Natural killer cell (primary cell): Measurements from ENCODE around the gene CDH12. TPM values are rescaled to one million over a fixed set of nuclear protein-coding genes. Genes with fewer than 3 reads are reported as not detected.

Experiments
- ATAC-seq, 3 donors: fragments of 150-1000 bp in 2 of 3; fragments of 200-7000 bp in 1 of 3; cut with Tn5 transposase; 1 replicate in 1 of 3; 2 replicates in 2 of 3; pipeline ENCODE4 v1.10.0; 2021; ENCODE audit warnings: mild to moderate bottlenecking in 2 of 3, moderate library complexity in 2 of 3
- DNase-seq, 2 donors: peaks; one replicate each; pipeline versions ENCODE4 v3.0.0 to v3.0.0-alpha.2; 2013 to 2021; ENCODE audit warnings: mixed read lengths in 1 of 2
- H3K27ac ChIP-seq: one replicate; pipeline ENCODE4 v1.5.1; 2013; ENCODE audit warnings: mild to moderate bottlenecking, low read length
- H3K27me3 ChIP-seq: one replicate; pipeline ENCODE4 v1.6.1; 2013; ENCODE audit warnings: low read length; ENCODE audit not compliant: control insufficient read depth, insufficient read depth
- H3K36me3 ChIP-seq: one replicate; pipeline ENCODE4 v1.6.1; 2013; ENCODE audit warnings: low read length; ENCODE audit not compliant: control insufficient read depth, insufficient read depth
- H3K4me1 ChIP-seq: one replicate; pipeline ENCODE4 v1.6.1; 2013; ENCODE audit warnings: low read length; ENCODE audit not compliant: control insufficient read depth, insufficient read depth
- H3K4me3 ChIP-seq: one replicate; pipeline ENCODE4 v1.5.1; 2013; ENCODE audit warnings: low read length
- H3K9me3 ChIP-seq: one replicate; pipeline ENCODE4 v1.6.1; 2013; ENCODE audit warnings: low read length; ENCODE audit not compliant: control insufficient read depth, insufficient read depth
- H3K27ac Mint-ChIP-seq, 2 donors: one replicate each; pipeline ENCODE4 v1.8.0; 2022; ENCODE audit warnings: mild to moderate bottlenecking in 2 of 2, mixed read lengths in 2 of 2, moderate library complexity in 1 of 2
- H3K27me3 Mint-ChIP-seq, 2 donors: one replicate each; pipeline ENCODE4 v1.8.0; 2022; ENCODE audit warnings: low read depth in 2 of 2, mixed read lengths in 2 of 2
- H3K36me3 Mint-ChIP-seq: one replicate; pipeline ENCODE4 v1.8.0; 2022; ENCODE audit warnings: mixed read lengths
- H3K4me1 Mint-ChIP-seq, 2 donors: one replicate each; pipeline ENCODE4 v1.8.0; 2022; ENCODE audit warnings: mixed read lengths in 2 of 2
- H3K4me3 Mint-ChIP-seq: one replicate; pipeline ENCODE4 v1.8.0; 2022; ENCODE audit warnings: mild to moderate bottlenecking, moderate library complexity, mixed read lengths
- H3K9me3 Mint-ChIP-seq, 2 donors: one replicate each; pipeline ENCODE4 v1.8.0; 2022; ENCODE audit warnings: mixed read lengths in 2 of 2
- WGBS: methylation state at CpG from one replicate; pipeline ENCODE4 v1.1.7; 2013; ENCODE audit warnings: missing lambda C conversion rate; ENCODE audit not compliant: insufficient coverage; 5-methylcytosine and 5-hydroxymethylcytosine counted together
- intact Hi-C: fragments of 100-400 bp; cut with micrococcal nuclease; formaldehyde crosslinking; loops from one replicate; pipeline ENCODE4 v1.14.2; 2022
- total RNA-seq, 4 donors: library from RNA; stranded (reverse); fragments of 120-200 nt in 1 of 4; gene quantifications; one replicate each; pipeline versions ENCODE4 v1.2.3 to v1.2.4, GENCODE V29; 2013 to 2022
- TF ChIP-seq, protein P1 (sequence below): fragments of 200-600 bp; IDR thresholded peaks from one replicate; pipeline ENCODE4 v1.8.0; 2022; ENCODE audit warnings: antibody characterized with exemption

Gene CDH12
- total RNA-seq, 3 donors from 2014 or later (not counting 1 experiment from before 2014, with no cell fraction given): not detected

GRCh38 chr5:22473886-22474285 is 379.3 kb downstream of the CDH12 start:
- H3K27ac Mint-ChIP-seq: no peak overlapping the region
- TF ChIP-seq, protein P1, sequence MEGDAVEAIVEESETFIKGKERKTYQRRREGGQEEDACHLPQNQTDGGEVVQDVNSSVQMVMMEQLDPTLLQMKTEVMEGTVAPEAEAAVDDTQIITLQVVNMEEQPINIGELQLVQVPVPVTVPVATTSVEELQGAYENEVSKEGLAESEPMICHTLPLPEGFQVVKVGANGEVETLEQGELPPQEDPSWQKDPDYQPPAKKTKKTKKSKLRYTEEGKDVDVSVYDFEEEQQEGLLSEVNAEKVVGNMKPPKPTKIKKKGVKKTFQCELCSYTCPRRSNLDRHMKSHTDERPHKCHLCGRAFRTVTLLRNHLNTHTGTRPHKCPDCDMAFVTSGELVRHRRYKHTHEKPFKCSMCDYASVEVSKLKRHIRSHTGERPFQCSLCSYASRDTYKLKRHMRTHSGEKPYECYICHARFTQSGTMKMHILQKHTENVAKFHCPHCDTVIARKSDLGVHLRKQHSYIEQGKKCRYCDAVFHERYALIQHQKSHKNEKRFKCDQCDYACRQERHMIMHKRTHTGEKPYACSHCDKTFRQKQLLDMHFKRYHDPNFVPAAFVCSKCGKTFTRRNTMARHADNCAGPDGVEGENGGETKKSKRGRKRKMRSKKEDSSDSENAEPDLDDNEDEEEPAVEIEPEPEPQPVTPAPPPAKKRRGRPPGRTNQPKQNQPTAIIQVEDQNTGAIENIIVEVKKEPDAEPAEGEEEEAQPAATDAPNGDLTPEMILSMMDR: no peak
- Histone ChIP-seq H3K4me3 (no peak overlapping the region), H3K27me3 (no peaks in the 10 kb centered on the region), H3K4me1 (no peaks in the 10 kb centered on the region), H3K36me3 (no peaks in the 10 kb centered on the region), H3K27ac (no peak overlapping the region), H3K9me3 (no peaks in the 10 kb centered on the region)
- H3K36me3 Mint-ChIP-seq: peaks cover 15% of the 10 kb centered on the region
- ATAC-seq (no peak), DNase-seq (no peak)
- H3K4me1 Mint-ChIP-seq: no peaks in the 10 kb centered on the region
- 83% methylated on average over 2 of the region's 2 CpGs for WGBS
- no peaks in the 10 kb centered on the region for H3K27me3 Mint-ChIP-seq
- H3K4me3 Mint-ChIP-seq: no peak overlapping the region
- intact Hi-C loops: no loop called here
- peaks cover 14 to 17% of the 10 kb centered on the region in 2 donors for H3K9me3 Mint-ChIP-seq

- Histone ChIP-seq H3K4me1 (no peaks in the 10 kb centered on the region), H3K9me3 (no peaks in the 10 kb centered on the region), H3K27ac (no peak overlapping the region), H3K4me3 (no peak overlapping the region), H3K36me3 (no peaks in the 10 kb centered on the region), H3K27me3 (no peaks in the 10 kb centered on the region)
- peaks cover 10% of the 10 kb centered on the region for H3K36me3 Mint-ChIP-seq
- ATAC-seq (no peak), DNase-seq (no peak)
- 75% methylated on average over 2 of the region's 2 CpGs for WGBS
- no peak overlapping the region for H3K4me3 Mint-ChIP-seq
- H3K9me3 Mint-ChIP-seq: peaks cover 11 to 22% of the 10 kb centered on the region in 2 donors
- TF ChIP-seq, protein P1: no peak
- intact Hi-C loops: no loop called here
- H3K27ac Mint-ChIP-seq: no peak overlapping the region
- H3K4me1 Mint-ChIP-seq: no peaks in the 10 kb centered on the region
- no peaks in the 10 kb centered on the region for H3K27me3 Mint-ChIP-seq
Measured at GRCh38 chr5:22471154-22471553, 382.0 kb downstream of the CDH12 start.

DNA sequence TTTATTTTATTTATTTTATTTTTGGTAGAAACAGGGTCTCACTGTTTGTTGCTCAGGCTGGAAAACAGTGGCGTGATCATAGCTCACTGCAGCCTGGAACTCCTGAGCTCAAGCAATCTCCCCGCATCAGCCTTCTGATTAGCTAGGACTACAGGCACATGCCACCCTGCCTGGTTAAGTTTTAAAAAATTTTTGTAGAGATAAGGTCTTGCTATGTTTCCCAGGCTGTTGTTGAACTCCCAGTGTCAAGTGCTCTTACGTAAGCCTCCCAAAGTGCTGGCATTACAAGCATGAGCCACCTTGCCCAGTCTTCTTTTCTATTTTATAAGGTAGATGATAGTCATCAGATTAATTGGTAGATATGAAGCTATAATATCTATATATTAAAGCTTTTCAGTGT is 382.7 kb downstream of the CDH12 start:
- H3K27me3 Mint-ChIP-seq: no peaks in the 10 kb centered on the region
- H3K9me3 Mint-ChIP-seq: peaks cover 15 to 26% of the 10 kb centered on the region in 2 donors
- Histone ChIP-seq H3K36me3 (no peaks in the 10 kb centered on the region), H3K27me3 (no peaks in the 10 kb centered on the region), H3K4me1 (no peaks in the 10 kb centered on the region), H3K4me3 (no peak overlapping the region), H3K27ac (no peak overlapping the region), H3K9me3 (no peaks in the 10 kb centered on the region)
- no peak overlapping the region for H3K4me3 Mint-ChIP-seq
- peaks cover 10% of the 10 kb centered on the region for H3K36me3 Mint-ChIP-seq
- no peak overlapping the region for H3K27ac Mint-ChIP-seq
- TF ChIP-seq, protein P1: no peak
- ATAC-seq: no peak
- WGBS: 97% methylated on average over 2 of the region's 3 CpGs
- no peak for DNase-seq
- intact Hi-C loops: no loop called here
- no peaks in the 10 kb centered on the region for H3K4me1 Mint-ChIP-seq

GRCh38 chr5:22465616-22466015 is 387.5 kb downstream of the CDH12 start:
- 61% methylated on average over 1 of the region's 1 CpG for WGBS
- Mint-ChIP-seq H3K36me3 (no peaks in the 10 kb centered on the region), H3K4me3 (no peak overlapping the region), H3K27ac (no peak overlapping the region), H3K9me3 (peaks cover 8 to 21% of the 10 kb centered on the region in 2 donors), H3K27me3 (no peaks in the 10 kb centered on the region), H3K4me1 (no peaks in the 10 kb centered on the region)
- Histone ChIP-seq H3K36me3 (no peaks in the 10 kb centered on the region), H3K27me3 (no peaks in the 10 kb centered on the region), H3K9me3 (no peaks in the 10 kb centered on the region), H3K4me1 (no peaks in the 10 kb centered on the region), H3K4me3 (no peak overlapping the region), H3K27ac (no peak overlapping the region)
- no peak for ATAC-seq
- TF ChIP-seq, protein P1: no peak
- intact Hi-C loops: no loop called here
- DNase-seq: no peak
